SK-N-DZ (cell line): Measurements from ENCODE around the gene CCNQ.

Source experiments
- DNase-seq: peaks from one replicate; pipeline ENCODE4 v3.0.0-alpha.2; 2015; ENCODE audit warnings: low spot score

CCNQ gene

GRCh38 chrX:153539171-153539978 is 59.6 kb downstream of the CCNQ start:
- peak; percentile 68 for DNase-seq

GRCh38 chrX:153538424-153538823 is 60.5 kb downstream of the CCNQ start:
- DNase-seq: no peak
